HFF-Myc (cell line): ENCODE data around the gene CDK1.

Experiments used
- DNase-seq: peaks from one replicate; pipeline ENCODE4 v3.0.0-alpha.2; 2011; ENCODE audit warnings: low read depth; ENCODE audit errors: extremely low read depth
- H3K4me3 ChIP-seq: replicated peaks from 2 replicates; pipeline ENCODE4 v1.5.1; 2011; ENCODE audit warnings: low read depth, mild to moderate bottlenecking, control low read depth, low read length
- CTCF ChIP-seq: IDR thresholded peaks from 2 replicates; pipeline ENCODE4 v1.5.1; 2012; ENCODE audit warnings: mild to moderate bottlenecking, low read depth, low read length, control low read depth; ENCODE audit errors: missing control alignments

CDK1 gene

DNA sequence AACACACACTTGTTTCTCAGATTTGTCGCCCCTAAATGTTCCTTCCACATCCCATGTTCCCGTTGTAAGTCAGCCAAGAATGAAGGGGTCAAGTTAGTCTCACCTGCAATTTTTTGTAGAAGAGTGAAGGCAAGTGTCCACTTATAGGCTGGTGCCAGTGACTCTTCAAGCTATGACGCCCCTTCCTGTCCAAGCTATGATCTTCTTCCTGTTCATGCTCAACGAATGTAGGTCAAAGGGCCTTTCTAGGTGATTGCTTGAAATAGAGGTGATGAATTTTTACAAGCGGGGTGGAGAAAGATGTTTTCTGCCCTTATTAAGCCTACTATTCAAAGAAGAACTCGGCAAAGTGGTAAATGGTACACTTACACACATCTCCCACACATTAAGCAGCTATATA lies 41.0 kb downstream of the CDK1 start:
- H3K4me3 ChIP-seq, result no peak overlapping the region
- no peak for DNase-seq
- TF ChIP-seq CTCF, result no peak

DNA sequence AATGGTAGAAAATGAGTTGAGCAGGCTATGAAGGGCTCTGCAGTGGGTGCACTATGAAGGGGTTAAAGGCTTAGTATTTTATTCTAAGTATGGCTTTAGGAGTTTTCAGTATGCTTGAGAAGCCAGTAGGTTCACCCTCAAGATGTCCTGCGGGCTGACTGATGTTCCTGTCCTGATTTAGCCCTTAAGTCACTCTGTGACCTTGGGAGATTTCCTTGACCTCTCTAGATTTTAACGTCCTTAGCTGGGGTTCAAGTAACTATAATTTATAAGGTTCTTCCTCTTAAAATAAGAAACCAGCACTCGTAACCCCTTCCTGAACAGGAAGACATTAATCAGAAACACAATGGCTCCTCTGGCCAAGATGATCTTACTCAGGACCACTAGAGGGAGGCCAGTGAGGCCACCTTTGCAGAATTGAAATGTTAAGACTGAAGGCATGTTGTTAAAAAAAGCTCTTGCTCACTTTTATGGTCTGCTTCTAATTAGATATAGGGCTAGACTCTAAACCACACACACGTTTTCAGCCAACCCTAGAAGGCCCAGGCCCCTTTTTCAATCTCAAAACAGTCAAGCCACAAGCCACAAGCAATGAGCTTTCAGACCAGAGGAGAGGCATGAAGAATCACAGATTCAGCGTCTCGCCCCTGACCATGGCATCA lies 41.9 kb downstream of the CDK1 start:
- peak; percentile 74 for TF ChIP-seq CTCF
- peak; percentile 83 for DNase-seq
- H3K4me3 ChIP-seq, result no peak overlapping the region

GRCh38 chr10:60821656-60822055 lies 43.4 kb downstream of the CDK1 start:
- no peak for TF ChIP-seq CTCF
- no peak for DNase-seq
- H3K4me3 ChIP-seq, result no peak overlapping the region

DNA sequence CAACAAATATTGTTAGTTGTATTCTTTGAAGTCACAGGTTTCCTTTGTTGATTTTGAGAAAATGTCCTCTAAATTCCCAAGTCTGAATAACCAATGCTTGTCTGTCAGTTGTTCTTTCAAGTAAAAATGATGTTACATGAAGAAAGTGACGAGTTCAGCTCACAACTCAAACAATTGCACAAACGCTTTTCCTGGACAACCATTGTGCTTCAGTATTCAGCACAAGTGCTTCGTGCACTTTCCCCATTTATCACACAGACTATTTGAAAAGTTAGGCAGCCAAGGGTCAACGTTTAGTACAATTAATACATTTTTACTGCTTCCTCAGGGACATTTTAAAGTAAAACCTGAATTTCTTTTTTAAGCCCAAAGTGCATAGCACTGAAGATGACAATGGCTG lies 44.5 kb downstream of the CDK1 start:
- no peak for DNase-seq
- H3K4me3 ChIP-seq, result no peak overlapping the region
- no peak for TF ChIP-seq CTCF

DNA sequence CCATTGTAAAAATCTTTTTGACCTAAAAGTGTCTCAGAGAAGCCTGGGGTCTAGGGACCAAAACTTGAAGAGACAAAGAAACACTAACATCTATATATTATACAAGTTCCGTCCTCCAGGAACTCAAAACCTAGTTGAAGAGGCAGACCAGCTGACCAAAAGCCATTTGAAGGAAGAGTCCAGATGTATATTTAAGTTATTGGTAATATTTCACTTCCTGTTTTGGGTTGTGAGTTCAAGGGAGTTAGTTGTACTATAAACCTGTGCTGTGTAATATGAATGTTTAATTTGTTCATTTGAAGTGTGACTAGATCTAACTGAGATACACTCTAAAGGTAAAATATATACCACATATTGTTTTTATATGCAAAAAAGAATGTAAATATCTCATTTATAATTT lies 45.0 kb downstream of the CDK1 start:
- H3K4me3 ChIP-seq, result no peak overlapping the region
- DNase-seq, result no peak
- TF ChIP-seq CTCF, result no peak

DNA sequence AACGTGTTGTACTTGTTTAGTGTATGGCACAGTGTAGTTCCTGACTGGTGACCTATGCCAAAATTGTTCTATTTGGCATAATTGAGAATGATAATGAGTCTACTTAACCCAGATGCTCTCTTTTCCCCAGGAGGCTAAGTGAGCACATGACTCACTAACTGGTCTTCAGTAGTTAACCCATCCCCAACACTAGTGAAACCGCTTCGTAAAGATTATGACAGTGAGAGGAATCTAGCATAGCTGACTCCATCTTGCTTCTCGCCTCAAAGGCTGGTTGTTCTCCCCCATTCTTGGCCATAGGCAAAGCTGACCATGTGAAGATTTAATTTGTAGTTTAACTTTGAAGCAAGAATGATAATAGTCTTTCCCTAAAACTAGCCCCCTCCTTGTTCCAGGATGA lies 47.2 kb downstream of the CDK1 start:
- no peak for TF ChIP-seq CTCF
- no peak overlapping the region for H3K4me3 ChIP-seq
- no peak for DNase-seq

- DNase-seq, result no peak
- TF ChIP-seq CTCF, result no peak
- no peak overlapping the region for H3K4me3 ChIP-seq
Observed at GRCh38 chr10:60827791-60828488, 49.7 kb downstream of the CDK1 start.
